Pons (tissue), 1 donor: Measurements from ENCODE around the gene ZCCHC24.
"Not testable (repeated sequence)": the region's sequence is repeated elsewhere in the genome, so short reads cannot be mapped to it uniquely, and the experiment has no call there.

Experiments
- DNase-seq: peaks from one replicate; pipeline ENCODE4 v3.0.0-alpha.2; 2016; ENCODE audit warnings: low spot score

Gene ZCCHC24

DNA sequence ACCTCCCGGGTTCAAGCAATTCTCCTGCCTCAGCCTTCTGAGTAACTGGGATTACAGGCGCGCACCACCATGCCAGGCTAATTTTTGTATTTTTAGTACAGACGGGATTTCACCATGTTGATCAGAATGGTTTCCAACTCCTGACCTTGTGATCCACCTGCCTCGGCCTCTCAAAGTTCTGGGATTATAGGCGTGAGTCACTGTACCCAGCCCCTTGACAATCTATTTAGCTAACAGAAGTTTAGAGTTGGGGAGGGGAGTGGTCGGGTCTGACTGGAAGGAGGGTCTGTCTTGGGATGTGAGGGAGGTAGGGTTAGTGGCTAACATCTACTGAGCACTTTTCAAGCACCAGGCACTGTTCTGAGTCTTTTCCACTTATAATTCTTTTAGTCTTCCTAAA lies 27.0 kb upstream of the ZCCHC24 start:
- DNase-seq: no peak

DNA sequence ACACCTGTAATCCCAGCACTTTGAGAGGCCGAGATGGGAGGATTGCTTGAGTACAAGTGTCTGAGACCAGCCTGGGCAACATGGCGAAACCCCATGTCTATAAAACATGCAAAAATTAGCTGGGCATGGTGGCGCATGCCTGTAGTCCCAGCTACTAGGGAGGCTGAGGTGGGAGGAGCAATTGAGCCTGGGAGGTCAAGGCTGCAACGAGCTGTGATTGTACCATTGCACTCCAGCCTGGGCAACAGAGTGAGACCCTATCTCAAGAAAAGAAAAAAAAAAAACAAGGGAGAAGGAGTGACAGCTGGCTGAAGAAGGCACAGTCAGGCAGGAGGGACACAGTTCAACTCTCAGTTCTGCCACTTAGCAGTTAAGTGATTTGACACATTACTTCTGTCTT lies 26.4 kb upstream of the ZCCHC24 start:
- DNase-seq: no peak

DNA sequence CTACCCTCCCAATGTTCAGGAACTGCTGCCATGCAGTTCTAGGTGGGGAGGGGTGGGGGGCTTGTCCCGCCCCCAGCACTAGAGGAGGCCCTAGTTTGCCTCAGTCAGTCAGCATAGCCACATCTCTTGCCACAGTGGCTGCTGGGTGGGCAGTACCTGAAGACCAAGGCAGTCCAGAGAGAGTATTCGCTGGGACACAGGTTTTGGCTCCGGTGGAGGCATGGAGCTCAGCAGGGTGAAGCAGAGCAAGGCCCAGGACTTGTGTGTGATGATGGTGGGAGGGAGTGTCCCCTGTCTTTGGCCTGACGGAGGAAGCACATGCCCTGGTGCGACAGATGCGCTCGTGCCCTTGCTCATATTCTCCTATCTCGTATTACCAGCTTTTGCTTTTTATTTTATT lies 24.7 kb upstream of the ZCCHC24 start:
- DNase-seq: no peak

DNA sequence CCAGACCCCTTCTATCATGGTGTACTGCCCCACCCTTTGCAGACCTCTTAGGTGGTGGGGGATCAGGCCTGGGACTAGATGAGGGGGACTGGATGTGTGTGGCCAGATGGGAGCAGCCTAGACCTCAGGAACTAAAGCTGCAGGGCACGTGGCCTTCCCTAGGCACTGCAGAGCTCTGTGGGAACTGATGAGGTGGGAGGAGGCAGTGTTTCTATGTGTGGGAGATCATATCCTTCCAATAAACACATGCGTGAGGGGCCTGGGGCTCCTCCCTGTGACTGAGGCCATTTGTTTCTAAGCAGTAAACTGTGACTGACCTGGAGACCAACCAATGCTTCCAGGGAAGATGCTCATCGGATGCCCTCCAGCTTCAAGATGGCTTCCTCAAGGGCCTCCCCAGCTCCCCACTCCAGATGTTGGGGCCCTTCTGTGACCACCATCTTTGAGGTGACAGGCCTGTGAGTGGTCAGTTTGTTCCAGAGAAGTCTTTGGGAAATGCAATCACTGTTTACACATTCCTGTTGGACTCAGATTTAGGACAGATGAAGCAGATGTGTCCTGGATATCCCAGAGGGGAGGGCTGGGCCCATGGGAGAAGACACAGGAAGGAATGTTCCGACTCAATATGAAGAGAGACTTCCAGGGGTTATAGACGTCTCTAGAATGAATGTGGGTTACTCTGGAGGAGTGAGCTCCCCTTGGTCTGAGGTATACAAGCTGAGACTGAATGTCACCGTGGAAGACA lies 23.6 kb upstream of the ZCCHC24 start:
- DNase-seq: no peak

DNA sequence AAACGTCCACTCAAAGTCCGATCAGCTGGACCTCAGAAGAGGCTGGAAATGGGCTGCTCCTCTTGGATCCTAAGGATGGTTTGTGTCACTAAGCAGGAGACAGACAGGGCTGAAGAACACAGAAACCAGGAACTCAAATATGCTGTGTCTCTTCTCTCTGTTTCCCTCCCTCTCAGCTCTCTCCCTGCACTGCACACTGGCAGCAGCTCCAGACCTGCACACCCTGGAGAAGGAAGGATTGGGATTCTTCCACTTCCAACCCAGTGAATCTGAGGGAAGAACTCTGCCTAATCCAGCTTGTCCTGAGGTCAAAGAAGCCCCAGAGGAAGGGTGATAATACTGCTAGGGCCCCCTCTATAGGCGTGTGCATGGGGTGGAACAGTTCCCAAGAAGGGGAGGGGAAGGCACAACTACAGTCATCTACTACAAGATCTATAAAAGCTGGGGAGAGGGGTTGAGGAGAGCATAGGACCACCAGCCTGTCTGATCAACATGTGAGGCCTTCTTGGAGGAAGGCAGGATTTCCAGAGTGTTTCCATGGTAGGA lies 22.7 kb upstream of the ZCCHC24 start:
- no peak for DNase-seq

DNA sequence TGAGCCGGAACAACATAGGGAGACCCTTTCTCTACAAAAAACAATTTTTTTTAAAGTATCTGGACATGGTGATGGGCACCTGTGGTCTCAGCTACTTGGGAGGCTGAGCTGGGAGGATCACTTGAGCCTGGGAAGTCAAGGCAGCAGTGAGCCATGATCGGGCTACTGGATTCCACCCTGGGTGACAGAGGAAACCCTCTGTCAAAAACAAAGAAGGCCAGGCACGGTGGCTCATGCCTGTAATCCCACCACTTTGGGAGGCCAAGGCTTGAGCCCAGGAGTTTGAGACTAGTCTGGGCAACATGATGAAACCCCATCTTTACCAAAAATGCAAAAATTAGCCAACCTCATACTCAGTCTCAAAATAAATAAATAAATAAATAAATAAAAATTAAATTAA lies 19.9 kb upstream of the ZCCHC24 start:
- DNase-seq: no peak

DNA sequence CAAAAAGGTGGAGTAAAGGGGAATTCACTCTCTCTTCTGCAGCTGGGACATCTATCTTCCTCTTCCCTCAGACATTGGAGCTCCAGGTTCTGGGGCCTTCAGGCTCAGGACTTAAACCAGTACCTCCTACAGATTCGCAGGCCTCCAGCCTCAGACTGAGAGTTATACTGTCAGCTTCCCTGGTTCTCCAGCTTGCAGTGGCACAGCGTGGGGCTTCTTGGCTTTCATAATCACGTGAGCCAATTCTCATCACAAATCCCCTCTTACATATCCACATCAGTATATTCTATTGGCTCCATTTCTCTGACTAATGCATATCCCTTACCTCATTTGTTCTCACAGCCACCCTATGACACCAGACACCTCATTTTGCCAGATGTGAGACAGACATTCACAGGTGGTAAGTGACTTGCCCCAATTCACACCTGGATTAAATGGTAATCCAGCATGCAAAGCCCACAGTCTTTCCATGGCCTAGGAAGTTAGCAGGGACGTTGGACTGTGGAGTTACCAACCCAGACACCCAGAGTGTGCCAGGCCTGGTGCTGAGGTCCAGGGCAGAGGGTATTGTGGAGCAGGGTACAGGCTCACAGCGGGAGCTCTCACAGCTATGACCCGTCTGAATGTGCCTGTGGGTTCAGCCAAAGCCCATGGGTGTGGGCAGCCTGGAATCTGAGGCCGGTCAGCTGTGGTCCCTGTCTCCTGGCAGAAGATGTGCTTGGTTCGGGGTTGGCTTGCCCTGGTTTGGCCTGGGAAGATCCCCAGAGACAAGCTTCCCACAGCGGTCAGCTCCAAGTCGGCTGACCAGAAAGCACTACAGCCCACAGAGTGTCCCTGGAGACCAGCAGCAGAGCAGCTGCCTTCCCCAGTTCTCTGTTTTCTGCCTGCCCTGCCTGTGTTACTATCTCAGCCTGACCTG lies 18.4 kb upstream of the ZCCHC24 start:
- DNase-seq: no peak

DNA sequence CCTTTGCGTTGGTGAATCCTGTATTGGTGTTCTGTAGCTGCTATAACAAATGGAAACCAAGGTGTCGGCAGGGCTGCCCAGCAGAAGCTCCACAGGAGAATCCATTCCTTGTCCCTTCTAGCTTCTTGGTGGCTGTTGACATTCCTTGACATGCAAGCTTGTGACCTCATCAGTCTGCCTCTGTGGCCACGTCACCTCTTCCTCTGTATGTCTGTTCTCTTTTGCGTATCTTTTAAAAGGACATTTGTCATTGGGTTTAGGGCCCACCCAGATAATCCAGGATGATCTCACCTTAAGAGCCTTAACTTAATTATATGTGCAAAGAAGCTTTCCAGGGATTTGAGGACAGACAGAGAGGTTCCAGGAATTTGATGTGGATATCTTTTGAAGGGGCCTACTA lies 15.3 kb upstream of the ZCCHC24 start:
- no peak for DNase-seq

DNA sequence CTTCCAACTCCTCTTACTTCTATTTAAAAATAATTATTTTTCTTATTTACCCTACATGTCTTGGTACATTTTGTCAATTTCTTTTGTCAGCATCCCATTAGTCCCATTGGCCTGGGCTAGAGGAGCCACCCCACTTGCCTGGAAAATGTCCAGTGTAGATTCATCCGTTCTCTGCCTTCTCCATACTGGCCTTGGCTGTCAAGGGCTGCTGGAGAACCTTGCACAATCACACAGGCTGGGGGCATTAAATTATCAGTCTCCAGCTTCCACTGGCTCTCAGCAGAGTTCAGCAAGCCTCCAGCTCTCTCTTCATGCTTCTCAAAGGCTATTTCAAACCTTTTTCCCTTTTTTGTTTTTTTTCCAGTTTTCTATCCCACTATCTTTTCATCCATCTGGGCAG lies 13.8 kb upstream of the ZCCHC24 start:
- DNase-seq: no peak

DNA sequence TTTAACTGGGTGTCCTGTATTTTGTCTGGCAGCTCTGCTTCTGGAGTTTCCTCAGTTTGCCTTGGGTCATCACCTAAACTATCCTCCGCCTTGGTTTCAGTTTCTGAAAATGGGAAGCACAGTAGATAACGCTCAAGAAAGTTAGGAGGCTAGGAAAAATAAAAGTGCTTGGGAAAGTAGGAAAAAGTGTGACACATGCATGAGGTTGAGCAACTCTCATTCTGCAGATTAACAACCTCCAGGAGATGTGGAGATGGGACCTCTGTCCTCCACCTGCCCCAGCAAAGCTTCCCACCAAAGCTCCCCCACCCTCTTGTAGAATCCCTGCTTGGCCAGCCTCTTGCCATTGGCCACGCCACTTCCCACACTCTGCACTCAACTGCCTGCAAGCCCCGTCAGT lies 13.1 kb upstream of the ZCCHC24 start:
- no peak for DNase-seq

DNA sequence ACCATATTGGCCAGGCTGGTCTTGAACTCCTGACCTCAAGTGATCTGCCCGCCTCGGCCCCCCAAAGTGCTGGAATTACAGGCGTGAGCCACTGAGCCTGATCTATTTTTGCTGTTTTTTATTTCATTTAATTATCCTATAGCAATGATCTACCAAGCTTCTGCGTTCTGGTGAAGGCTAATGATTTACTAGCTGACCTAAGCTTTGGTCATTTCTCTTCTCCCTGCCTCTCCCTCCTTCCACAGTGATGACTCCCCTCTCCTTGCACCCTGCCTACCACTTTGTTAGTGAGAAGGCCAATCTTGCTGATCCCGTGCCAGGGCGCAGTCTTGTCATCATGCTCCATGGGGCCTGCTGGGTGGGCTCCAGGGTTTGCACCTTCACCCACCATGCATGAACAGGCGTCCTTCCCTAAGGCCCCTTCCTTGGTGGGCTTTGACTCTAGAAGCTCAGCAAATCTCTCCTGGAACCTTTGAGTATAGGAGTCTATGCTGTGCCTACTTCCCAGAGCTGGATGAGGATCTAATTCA lies 11.9 kb upstream of the ZCCHC24 start:
- DNase-seq: no peak

DNA sequence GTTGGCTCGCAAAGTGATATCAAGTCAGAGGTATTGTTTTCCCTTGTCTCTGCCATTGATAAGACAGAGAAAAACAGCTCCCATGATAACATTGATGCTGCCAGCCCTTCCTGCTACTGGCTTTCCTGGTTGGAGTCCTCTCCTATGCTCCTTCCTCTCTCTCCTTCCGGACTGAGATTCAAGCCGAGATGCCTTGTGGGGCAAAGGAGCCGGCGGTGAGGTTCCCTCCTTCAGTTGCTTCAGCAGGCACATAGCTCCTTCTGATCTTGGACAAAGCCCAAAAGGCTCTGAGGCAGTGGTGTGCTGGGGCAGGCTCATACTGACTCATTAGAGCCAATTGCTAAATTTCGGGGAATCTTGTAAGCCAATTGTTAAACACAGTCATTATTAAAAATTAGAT lies 8.8 kb upstream of the ZCCHC24 start:
- DNase-seq: no peak

DNA sequence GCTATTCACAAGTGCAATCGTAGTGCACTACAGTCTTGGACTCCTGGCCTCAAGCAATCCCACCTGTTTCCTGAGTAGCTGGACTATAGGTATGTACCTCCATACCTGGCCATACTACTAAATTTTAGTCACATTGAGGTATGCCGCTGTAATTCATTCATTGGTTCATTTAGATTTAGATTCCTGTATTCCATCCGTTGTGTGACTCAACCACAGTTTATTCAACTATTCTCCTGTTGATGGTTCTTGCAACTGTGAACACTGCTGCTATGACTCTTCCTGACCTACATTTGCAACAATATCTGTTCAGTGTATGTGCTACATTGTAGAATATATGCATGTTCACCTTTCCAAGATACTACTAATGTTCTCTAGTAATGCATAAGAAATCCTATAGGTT lies 8.0 kb upstream of the ZCCHC24 start:
- no peak for DNase-seq

DNA sequence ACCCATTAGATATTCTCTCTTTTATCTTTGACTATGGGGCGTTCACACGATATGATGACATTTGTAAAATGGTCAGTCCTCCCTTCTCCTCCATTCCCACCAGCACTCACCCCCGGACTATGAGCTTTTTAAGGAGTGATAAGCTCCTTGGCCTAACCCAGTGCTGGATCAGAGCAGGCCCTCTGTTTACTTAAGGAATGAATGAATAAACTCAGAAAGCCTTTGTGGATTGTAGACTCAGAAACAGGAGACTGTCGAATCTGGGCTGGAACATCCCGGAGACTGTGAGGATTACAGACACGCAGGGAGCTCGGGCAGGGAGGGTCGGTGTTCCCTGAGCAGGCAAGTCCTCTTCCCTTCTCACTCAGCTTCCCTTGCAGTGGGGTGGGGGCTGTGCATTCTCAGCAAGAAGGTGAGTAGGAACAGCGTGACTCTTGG lies 6.8 kb upstream of the ZCCHC24 start:
- DNase-seq: no peak

DNA sequence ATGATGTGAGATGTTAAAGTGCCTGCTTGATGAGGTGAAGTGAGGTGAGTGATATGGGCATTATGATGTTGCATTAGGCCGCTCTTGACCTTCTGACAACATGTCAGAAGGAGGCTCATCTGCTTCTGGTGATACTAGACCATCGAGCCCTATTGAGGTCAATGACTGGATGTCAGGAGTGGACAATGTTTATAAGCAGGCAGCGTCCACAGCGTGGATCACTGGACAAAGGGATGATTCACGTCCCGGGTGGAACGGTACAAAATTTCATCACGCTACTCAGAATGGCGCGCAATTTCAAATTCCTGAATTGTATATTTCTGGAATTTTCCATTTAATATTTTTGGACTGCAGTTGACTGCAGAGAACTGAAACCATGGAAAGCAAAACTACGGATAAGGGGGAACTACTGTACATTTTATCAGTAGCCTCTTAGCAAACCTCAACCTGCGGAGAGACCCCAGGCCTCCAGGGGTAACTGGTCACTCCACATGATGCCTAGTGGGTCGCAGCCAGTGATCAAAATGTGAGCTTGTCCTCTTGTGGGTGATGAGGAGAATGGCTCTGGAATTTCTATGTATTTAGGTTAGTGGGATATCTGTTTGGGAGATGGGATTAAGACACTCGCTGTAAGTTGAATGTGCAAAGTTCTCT lies 5.7 kb upstream of the ZCCHC24 start:
- DNase-seq: no peak

DNA sequence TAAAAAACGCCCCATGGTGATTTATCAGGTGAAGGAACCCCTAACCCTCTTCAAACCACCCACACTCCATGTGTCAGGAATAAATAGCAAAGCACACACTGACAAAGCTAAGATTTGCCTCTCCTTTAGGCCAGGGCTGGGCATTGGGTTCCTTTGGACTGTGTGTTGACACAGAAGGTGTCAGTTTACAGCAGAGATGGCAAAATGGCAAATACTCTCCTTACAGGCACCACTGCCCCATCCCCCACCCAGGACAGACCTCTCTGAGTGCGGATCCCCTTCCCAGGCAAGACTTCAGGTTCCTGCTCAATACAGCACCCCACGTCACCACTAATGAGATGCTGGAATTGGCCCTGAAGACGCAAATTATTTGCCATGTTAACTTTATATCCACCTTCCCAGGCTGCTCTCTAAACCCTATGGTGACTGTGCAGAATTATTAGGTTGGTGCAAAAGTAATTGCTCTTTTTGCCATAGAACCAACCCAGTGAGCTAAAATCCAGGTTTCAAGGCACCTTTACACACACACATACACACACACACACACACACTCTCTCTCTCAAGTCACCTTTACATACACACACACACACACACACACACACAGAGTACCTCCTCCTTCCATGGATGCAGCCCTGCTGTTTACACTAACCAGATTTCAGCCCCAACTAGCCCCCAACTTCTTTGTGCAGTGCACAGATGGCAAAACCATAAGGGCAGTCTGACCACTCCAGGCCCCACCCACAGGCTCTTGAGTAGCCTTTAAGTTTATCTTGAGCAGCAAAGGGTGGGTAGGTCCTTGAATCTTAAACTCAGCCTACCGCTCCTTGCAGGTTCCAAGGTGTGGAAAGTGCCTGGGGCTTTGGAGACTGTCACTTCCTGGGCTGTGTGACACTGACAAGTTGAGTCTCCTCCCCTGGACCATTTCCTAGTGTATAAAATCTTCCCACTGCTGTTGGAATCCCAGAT lies 4.0 kb upstream of the ZCCHC24 start:
- no peak for DNase-seq

DNA sequence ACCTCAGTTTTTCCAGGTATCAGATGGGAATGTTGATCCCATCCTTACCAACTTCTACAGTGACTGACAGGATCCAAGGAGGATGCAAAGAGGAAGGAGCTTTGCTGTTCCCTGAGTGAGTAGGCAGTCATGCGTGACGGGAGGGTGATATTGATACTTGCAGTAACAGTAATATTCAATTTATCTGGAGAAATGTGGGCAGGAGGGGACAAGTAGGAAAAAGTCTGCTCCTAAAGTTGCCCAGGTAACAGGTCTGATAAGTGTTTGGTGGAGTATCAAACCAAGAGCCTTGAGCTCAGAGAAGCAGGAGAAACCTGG lies 3.3 kb upstream of the ZCCHC24 start:
- DNase-seq: no peak

DNA sequence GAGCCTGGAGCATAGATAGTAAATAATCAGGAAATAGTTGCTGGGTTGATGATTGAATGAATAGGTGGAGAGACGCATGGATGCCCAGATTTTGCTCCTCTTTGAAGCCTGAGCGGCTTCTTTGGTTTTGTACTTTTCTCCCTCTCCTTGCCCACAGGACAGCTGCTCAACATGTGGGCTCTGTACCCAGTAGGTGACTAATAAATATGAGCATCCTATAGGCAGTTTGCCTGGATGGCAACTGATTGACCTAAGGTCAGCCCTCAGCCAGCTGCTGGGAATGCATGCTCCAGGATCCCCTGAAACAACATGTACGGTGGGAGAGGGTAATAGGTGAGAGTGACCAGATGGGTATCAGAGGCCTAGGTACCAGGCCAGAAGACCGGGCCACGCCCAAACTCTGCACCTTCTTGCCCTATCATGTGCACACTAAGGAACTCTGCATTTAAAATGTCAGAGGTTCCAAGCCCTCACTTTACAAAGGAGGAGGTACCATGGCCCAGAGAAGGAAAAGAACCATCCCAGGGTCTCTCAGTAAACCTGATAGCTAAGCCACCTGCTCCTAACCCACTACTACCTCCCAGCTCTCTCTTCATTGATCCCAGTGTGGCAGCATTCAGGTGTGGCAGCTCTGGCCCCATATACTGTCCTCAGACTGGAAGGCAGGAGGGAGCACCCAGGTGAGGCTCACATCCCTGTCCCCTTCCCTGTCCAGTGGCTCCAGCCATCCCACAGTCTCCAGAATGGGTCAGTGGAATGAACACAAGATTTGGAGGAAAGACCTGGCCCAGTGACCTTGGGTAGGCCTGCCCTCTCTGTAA lies 2.7 kb upstream of the ZCCHC24 start:
- no peak for DNase-seq

DNA sequence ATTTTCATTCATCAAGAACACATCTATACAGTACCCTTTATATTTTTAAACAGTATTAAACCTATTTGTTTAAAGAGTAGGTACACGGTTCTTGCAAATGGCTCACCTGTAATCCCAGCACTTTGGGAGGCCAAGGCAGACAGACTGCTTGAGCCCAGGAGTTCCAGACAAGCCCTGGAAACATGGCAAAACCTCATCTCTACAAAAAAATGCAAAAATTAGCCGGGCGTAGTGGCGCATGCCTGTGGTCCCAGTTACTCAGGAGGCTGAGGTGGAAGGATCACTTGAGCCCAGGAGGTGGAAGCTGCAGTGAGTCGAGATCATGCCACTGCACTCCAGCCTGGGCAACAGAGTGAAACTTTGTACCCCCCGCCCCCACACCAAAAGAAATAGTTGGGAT lies 1.8 kb upstream of the ZCCHC24 start:
- not testable (repeated sequence) for DNase-seq

DNA sequence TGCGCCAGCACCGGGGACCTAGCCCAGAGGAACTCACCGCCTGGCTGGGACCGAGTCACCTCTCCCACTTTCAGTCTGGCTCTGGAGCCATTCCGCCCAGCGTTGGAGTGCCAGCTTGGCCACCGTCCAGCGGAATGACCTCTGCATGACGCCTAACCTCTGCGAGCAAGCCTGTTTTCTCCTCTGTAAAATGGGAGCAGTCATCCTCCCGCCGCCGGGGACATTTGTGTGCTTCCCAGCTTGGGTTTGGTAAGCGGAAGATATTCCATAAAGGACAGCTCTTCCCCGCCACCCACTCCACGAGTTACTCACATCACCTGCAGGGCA lies 1.3 kb upstream of the ZCCHC24 start:
- no peak for DNase-seq
